Upper lobe of left lung (tissue), 4 donors: ENCODE measurements around the gene PPM1M.

ENCODE experiments used
- CTCF ChIP-seq, 6 experiments: fragments of 450-650 bp in 4 of 6; fragments of 200-600 bp in 2 of 6; sonication (generic) in 2 of 6; IDR thresholded peaks; one replicate each; pipeline ENCODE4 v1.5.1; 2016 to 2019; ENCODE audit warnings: antibody characterized with exemption in 6 of 6
- POLR2A ChIP-seq, 4 donors: fragments of 450-650 bp; IDR thresholded peaks; one replicate each; pipeline ENCODE4 v1.5.1; 2016 to 2017; ENCODE audit warnings: antibody characterized with exemption in 4 of 4, mild to moderate bottlenecking in 2 of 4

GRCh38 chr3:52254608-52255007 is 9.0 kb downstream of the PPM1M start:
- no peak for TF ChIP-seq POLR2A (IDR thresholded peaks at IDR 0.05)
- no peak for TF ChIP-seq CTCF (IDR thresholded peaks at IDR 0.05)
